HK-2 (cell line): Measurements from ENCODE around the gene IPMK.
"Not testable (repeated sequence)": the region's sequence is repeated elsewhere in the genome, so short reads cannot be mapped to it uniquely, and the experiment has no call there.

Source experiments
- DNase-seq: peaks from one replicate; pipeline ENCODE4 v3.0.0-alpha.2; 2018; ENCODE audit not compliant: unreplicated experiment

IPMK gene

DNA sequence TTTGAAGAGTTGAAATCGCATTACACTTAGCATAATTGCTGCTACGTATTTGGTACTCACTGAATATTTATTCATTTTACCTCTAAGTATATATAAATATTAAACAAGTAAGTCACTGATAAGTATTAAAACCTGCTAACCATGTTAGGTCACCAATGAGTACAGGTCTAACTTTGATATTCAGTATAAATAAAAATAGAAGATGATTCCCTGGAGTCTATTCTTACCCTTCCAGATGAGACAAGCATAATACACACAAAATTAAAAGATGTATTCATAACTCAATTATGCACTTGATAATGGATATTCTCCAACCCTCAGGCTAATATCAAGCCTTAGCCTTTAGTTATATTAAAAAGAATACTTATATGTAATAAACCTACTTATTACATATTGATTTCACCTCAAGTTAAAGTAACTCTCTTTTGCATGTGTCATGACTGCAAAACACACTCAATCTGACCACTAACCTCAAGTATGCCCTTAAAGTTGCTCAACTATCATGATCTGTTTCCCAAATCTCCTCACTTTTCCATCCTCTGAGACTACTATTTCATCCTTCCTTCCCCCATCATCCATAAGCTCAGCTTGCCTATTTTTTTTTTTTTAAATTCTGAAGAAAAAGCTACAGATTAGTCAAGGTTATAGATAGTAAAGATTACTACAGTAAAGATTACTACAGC is 46.8 kb downstream of the IPMK start:
- no peak for DNase-seq

DNA sequence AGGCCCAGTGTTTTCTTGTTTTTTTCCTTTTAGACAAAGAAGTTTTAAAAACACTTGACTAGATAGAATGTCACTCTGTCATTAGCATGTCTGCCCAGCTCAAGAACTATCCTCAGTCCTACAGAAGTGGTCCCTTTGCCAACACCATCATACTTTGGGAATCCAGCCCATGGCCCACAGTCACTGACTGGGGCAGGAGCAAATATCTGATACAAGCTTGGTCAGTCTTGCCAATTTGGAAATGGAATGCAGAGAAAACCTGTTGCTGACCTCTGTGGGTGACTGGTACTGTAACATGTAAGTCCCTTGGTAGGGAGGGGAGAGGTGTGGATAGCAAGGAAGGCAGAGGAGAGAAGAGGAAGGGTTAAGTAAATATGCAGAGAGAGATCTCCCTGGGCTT is 47.8 kb downstream of the IPMK start:
- no peak for DNase-seq

DNA sequence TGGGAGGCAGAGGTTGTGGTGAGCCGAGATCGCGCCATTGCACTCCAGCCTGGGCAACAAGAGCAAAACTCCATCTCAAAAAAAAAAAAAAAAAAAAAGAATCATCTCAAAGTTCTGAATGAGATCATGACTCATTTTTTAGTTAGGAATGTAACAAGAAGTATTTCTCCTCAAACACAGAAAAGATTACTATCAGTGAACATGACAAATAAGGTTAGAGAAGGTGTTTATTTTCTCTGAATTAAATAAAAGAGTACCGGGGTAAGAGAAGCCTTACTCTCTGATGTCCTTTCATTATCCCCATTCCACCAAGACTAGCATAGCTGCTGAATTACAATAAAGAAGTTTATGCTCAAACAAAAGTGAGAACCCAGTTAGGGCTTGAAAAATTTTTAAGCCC is 50.1 kb downstream of the IPMK start:
- DNase-seq, result no peak

DNA sequence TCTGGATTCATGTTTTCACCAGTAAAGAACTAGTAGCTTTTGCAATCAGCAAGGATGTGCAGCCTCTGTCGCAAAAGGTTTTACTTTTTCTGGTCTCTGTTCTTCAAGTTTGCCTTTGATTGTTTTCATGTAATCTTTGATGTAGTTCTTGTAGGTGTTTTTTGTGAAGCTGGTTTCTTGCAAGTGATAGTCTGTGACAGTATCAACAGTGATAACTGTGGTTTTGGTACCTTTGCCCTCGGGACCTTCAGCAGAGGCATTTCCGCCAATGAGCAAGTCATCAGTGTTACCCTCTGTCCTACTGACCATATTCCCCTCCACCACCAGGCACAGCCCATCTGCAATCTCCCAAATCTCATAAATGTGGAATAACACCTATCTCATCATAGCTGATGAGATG is 55.1 kb downstream of the IPMK start:
- no peak for DNase-seq

DNA sequence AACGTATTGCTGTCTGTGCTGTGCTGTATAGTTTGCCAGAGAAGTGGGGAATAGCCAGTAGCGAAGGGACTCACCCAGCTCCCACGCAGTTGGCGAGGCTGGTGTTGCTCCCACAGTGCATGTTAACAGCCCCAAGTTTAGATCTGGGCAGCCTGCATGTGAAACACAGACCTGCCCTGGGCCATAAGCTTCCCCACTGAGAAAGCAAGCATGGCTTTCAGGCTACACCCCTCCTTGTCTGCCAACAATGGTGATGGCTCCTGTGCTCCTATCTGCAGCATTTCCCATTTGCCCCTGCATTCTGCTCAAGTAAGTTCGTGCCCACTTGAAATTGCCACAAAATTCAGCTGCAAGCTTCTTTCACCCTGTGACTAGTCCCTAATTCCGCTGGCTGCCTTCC is 57.5 kb downstream of the IPMK start:
- no peak for DNase-seq

DNA sequence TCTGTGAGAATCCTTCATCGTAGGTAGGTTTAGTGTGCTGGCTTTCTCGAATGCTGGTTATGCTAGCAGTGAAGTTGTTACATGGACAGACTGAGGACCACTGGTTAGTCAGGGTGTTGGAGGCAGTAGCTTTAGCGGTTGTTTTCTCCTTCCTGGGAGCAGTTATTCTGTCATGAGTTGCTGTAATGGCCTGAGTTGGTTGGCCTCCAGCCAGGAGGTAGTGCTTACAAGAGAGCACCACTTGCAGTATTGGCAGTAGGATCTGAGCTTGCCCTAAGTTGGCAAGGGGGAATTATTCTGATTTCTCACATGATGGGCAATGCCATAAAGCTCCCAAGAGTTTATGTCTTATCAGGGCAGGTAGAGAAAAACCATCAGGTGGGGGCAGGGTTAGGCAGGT is 58.0 kb downstream of the IPMK start:
- no peak for DNase-seq

DNA sequence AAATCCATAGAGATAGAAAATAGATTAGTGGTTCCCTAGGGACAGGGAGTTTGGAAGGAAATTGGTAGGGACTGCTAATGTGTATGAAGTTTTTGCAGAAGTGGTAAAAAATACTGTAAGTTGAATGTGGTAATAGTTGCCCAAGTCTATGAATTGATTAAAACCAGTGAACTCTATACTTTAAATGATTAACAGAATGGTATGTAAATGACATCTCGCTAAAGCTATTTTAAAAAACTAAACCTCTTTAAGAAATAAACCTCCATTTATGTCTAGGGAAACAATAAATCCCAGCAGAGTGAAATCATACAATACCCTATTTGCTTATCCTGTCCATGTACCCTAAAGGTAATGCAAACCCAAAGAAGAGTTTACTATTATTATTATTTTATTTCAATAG is 61.4 kb downstream of the IPMK start:
- DNase-seq, result no peak

DNA sequence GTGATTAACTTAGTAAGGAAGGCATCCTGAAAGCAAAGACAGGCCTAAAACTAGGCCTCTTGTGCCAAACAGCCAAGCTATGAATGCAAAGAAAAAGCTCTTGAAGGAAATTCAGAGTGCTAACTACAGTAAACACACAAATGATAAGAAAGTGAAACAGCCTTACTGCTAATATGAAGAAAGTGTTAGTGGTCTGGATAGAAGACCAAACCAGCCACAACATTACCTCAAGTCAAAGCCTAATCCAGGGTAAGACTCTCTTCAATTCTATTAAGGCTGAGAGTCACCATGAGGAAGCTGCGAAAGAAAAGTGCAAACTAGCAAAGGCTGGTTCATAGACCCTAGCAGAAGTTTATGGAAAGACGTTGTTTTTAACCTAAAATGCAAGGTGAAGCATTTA is 66.0 kb downstream of the IPMK start:
- no peak for DNase-seq

DNA sequence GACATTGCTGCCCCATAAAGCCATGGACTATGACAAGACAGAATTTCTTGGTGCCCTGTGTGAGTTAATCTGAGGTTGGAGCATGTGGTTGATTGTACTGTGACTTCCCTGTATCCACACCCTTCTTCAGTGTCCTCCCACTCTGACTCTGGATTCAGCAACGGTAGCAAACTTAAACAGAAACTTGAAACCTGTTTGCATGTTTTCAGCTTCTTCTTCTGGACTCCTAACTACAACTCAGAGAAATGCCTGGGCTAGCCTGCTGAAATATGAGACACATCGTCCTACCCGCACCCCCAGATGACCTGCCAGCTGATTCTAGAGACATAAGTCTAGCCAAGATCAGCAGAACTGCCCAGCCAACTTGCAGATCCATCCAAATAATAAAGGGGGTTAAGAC is 78.4 kb downstream of the IPMK start:
- no peak for DNase-seq

DNA sequence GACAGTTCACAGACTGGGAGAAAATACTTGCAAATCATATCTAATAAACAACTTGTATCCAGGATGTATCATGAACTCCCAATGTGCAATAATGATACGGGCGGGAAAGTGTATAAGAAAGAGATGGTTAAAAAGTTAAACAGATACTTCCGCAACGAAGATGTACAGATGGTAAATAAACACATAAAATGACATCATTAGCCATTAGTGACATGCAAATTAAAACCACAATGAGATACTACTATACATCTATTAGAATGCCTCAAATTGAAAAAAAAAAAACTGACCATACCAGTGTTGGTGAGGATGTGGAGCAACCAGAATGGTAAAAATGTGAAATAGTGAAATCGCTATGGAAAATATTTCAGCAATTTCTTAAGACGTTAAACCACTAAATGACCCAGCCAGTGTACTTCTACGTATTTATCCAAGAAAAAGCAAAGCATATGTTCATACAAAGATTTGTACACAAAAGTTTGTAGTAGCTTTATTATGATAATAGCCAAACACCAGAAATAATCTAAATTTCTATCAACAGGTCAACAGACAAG is 83.5 kb downstream of the IPMK start:
- no peak for DNase-seq

DNA sequence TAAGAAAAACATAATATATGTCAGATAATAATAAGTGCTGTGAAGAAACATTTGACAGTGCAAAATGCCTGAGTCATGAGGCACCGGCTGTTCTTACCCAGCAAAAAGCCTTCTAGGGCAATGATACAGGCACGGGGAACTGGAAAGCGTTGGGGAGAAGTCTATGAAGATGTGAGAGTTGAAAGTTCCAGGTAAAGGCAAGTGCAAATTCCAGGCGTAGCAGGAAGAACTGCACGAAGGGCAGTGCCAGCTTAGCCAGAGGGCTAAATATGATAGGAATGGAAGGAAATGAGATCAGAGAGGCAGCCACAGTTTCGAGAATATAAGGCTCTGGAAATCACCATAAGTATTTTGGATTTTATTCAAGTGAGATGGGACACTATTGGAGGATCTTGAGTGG is 87.0 kb downstream of the IPMK start:
- DNase-seq, result no peak

DNA sequence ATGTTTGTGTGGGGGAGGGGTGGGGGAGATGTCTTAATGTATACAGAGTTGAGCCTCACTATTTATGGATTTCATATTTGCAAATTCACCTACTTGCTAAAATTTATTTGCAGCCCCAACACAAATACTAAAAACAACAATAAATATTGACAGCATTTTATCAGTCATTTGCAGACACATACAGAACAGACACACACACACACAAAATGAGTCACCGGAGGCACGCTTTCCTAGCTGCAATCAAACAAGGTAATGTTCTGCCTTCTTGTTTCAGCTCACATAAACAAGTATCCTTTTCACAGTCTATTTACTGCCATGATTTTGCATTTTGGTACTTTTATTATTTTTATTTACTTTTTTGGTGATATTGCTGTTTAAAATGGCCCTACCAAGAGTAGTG is 88.5 kb downstream of the IPMK start:
- no peak for DNase-seq

DNA sequence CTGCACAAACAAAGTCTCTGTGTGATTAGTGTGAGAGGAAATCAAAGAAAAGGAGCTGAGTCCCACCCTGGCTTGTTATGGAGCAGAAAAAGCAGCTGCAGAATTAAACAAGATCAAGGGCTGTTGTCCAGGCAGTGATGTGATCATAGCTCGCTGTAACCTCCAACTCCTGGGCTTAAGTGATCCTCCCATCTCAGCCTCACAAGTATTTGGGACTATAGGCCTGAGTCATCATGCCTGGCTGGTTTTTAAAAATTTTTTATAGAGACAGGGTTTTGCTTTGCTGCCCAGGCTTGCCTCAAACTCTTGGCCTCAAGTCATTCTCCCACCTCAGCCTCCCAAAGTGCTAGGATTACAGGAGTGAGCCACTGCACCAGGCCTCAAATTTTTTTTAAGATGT is 88.9 kb downstream of the IPMK start:
- no peak for DNase-seq

DNA sequence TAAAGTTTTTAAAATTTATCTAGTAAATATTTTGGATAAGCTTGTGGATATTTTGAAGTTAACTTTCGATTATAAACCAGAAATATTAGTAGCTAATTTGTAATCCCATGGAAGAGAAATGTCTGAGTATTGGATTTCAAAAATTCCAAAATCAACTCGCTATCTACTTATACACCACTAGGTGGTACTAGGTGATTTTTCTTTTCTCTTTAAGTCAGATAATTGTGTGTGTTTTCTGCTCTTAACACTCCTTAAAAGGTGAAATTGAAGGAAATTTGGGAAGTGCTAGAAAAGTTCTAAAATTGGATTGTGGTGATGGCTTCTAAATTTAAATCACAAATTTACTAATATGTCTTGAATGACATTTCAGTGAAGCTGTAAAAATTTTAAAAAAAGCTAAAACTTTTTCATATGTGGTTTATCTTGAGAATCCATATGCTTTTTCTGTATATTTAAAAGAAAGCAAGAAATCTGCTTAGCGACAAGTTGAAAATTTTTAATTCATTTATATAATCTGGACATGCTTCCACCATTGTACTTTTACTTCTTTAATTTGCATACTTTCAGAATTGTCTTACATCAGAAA is 90.2 kb downstream of the IPMK start:
- no peak for DNase-seq

DNA sequence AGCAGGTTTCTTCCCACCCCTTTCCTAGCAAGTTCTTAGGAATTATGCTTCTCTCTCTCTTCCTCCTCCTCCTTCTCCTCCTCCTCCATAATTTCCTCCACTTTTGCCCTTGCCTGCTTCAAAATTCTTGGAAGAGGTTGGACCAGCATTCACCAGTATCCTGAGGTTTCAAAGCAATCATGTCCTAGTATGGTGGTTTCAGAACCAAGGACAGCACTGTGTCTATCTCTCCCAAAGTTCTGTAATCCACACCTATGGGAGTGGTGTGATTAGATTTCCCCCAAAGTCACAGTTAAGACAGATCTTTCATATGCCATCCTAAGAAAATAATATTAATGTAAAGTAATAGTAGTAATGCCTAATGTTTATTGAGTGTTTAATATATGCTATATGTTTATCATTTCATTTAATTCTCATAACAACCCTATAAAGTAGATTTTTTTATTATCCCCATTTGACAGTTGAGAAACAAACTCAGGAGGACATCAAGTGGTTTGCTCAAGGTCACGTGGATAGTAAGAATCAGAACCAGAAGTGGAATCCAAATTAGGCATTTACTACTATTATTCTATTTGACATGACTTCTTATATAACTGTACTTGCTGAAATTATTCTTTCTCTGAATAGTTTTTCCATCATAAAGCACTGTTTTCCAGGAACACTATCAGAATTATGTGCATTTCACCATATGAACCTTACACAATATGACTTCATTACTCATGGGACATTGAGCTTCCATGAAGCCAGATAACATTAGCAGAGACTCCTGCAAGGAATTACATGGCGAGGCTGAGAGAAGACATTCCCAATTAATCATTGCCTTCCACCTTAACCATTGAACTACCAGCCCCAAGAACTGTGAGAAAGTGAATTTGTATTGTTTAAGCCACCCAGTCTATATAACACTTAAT is 91.4 kb downstream of the IPMK start:
- no peak for DNase-seq

DNA sequence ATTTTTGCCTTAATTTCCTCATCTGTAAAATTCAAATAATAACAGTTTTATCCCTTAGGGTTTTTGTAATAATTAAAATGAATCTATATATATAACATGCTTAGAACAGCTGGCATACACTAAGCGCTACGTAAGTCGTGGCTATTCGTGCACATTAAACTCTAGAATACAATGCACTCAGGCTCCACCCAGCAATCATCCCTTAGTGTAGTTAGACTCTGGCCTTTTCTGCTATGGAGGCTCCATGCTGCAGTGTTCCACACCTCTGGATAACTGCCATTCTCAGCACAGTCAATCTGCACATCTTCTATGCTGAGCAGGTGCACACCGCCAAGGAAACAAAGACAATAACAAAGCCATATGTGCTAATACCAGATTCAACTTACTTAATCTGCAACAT is 92.9 kb downstream of the IPMK start:
- no peak for DNase-seq

DNA sequence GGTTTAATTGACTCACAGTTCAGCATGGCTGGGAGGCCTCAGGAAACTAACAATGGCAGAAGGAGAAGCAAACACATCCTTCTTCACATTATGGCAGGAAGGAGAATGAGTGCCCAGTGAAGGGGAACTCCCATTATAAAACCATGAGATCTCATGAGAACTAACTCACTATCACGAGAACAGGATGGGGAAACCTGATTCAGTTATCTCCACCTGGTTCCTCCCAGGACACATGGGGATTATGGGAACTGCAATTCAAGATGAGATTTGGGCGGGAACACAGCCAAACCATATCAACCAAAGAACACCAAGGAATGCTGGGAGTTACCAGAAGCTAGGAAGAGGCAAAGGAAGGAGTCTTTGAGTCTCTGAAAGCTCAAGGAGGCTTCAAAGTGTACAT is 94.3 kb downstream of the IPMK start:
- no peak for DNase-seq

DNA sequence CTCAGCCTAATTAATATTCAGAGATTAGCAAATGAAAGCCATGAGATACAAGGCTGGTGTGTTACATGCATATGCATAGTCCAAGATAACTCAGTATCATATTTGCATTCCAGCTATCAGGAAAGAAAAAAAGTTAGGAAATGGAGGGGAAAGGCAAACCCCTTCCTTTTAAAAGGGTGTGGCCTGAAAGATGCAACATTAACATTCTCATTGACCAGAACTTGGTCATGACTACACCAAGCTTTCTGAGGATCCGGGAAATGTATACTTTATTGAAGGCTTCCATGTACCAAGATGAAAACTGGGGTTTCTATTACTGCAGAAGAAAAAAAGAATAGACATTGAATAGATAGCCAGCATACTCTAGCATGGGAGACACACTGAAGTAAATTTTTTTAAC is 96.5 kb downstream of the IPMK start:
- DNase-seq, result no peak

DNA sequence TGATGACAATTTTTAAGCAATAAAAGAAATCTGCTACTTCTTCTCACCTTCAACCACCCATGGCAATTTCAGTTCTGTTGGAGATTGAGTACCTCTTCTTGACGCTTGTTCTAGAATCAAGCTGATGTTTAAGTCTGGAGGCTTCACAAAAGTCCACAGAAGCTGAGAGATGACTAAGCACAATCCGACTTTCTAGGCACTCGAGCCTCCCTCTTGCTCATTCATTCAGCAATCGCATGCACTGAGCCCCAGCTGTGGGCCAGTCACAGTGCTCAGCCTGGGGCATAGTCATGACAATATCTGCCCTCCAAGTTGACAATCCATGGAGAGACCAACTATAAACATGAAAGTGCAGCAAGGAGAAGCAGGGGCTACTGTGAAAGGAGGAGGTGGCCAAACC is 103.2 kb downstream of the IPMK start:
- no peak for DNase-seq

DNA sequence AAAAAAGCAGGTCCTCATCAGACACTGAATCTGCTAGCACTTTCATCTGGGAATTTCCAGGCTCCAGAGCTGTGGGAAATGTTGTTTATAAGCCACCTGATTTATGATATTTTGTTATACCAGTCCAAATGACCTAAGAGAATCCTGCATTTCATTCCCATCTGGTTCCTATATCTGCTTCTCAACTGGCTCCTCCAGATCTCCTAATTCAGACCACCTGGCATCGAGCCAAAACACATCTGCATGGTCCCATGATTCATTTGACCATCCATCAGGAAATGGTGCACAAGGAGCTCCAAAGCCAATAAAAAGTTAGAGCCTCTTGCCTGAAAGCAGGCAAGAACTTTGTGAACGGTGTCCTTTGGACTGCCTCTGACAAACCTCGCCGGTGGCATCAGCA is 108.9 kb downstream of the IPMK start:
- no peak for DNase-seq

DNA sequence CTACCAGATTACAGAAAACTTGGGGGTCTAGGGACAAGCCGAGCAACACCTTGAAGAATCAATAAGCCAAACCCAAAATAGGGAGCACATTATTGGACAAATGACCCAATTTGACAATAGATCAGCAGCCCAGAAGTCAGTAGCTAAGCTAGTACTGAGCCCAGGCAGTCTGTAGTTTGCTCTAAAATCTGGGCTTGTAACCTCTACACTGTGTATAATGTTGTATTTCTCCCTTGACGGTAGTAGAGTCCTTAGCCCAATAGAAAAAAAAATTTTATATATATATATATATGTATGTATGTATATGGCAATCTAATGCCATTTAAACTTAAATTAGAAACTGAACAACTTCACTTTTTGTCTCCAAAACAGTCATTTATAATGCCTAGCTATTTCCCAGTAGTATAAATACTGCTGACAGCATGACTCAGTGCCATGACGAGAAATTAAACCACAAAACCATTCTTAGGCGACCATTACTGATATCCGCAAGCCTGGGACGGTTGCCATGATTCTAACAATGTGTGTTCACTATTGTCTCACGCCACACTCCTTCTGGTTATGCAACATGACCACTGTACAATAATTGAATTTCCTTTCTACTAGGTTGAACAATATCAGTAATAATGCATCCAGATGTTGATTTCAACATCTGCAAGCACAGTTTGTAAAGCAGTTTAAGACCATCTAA is 110.5 kb downstream of the IPMK start:
- DNase-seq, result peak; percentile 56

DNA sequence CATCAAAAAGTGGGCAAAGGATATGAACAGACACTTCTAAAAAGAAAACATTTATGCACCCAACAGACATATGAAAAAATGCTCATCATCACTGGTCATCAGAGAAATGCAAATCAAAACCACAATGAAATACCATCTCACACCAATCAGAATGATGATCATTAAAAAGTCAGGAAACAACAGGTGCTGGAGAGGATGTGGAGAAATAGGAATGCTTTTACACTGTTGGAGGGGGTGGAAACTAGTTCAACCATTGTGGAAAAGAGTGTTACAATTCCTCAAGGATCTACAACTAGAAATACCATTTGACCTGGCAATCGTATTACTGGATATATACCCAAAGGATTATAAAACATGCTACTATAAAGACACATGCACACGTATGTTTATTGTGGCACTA is 111.8 kb downstream of the IPMK start:
- not testable (repeated sequence) for DNase-seq
